Neural cell (in vitro differentiated cells): ENCODE measurements around the gene APOBEC2. TPM values are rescaled to one million over a fixed set of nuclear protein-coding genes. Genes with fewer than 3 reads are reported as not detected.

Experiments used
- H2AFZ ChIP-seq: fragments of 200-600, 300-800 bp; sonication (generic), shearing (Covaris generic); 2 replicates; pipeline ENCODE4 v1.6.0; 2014; ENCODE audit warnings: low read depth, mild to moderate bottlenecking, antibody characterized with exemption, low read length, moderate library complexity
- H3F3A ChIP-seq: fragments of 200-600 bp; shearing (Covaris generic); 2 replicates; pipeline ENCODE4 v1.6.1; 2016; ENCODE audit warnings: mild to moderate bottlenecking, moderate library complexity, mixed read lengths, antibody characterized with exemption, low read length; ENCODE audit not compliant: insufficient read depth, poor library complexity, severe bottlenecking
- H3K27ac ChIP-seq: fragments of 200-600, 300-800 bp; sonication (generic), shearing (Covaris generic); 2 replicates; pipeline ENCODE4 v1.5.1; 2014; ENCODE audit warnings: mild to moderate bottlenecking, low read length, moderate library complexity
- H3K27me3 ChIP-seq: fragments of 300-800, 200-600 bp; sonication (generic), shearing (Covaris generic); 2 replicates; pipeline ENCODE4 v1.6.0; 2014; ENCODE audit warnings: mild to moderate bottlenecking, low read depth, low read length, moderate library complexity; ENCODE audit not compliant: insufficient read depth
- H3K36me3 ChIP-seq: fragments of 300-800, 200-600 bp; sonication (generic), shearing (Covaris generic); 2 replicates; pipeline ENCODE4 v1.5.1; 2014; ENCODE audit warnings: mild to moderate bottlenecking, antibody characterized with exemption, low read length, moderate library complexity; ENCODE audit not compliant: insufficient read depth
- H3K4me2 ChIP-seq: fragments of 300-800, 200-600 bp; sonication (generic), shearing (Covaris generic); 2 replicates; pipeline ENCODE4 v1.6.0; 2014; ENCODE audit warnings: mild to moderate bottlenecking, low read length
- H3K4me3 ChIP-seq: fragments of 300-800, 200-600 bp; sonication (generic), shearing (Covaris generic); 2 replicates; pipeline ENCODE4 v1.5.1; 2014; ENCODE audit warnings: mild to moderate bottlenecking, low read length, moderate library complexity
- H3K79me2 ChIP-seq: fragments of 200-600 bp; shearing (Covaris generic); replicated peaks from 2 replicates; pipeline ENCODE4 v1.6.0; 2014; ENCODE audit warnings: mild to moderate bottlenecking, low read length, moderate library complexity; ENCODE audit not compliant: insufficient read depth
- H3K9ac ChIP-seq: fragments of 300-800, 200-600 bp; sonication (generic), shearing (Covaris generic); 2 replicates; pipeline ENCODE4 v1.6.1; 2016; ENCODE audit warnings: mild to moderate bottlenecking, low read length, mixed read lengths
- H3K9me2 ChIP-seq: fragments of 200-600 bp; shearing (Covaris generic); 2 replicates; pipeline ENCODE4 v1.6.1; 2016; ENCODE audit warnings: mild to moderate bottlenecking, low read length, mixed read lengths; ENCODE audit not compliant: insufficient read depth
- H3K9me3 ChIP-seq: fragments of 200-600, 300-800 bp; sonication (generic), shearing (Covaris generic); 2 replicates; pipeline ENCODE4 v1.6.1; 2016; ENCODE audit warnings: mild to moderate bottlenecking, mixed run types, low read length, moderate library complexity, mixed read lengths
- H4K20me1 ChIP-seq: fragments of 200-600 bp; shearing (Covaris generic); 2 replicates; pipeline ENCODE4 v1.6.1; 2016; ENCODE audit warnings: mild to moderate bottlenecking, mixed run types; ENCODE audit not compliant: insufficient read depth
- CTCF ChIP-seq: fragments of 450-650 bp; IDR thresholded peaks from 2 replicates; pipeline ENCODE4 v1.5.1; 2014; ENCODE audit warnings: antibody characterized with exemption, mild to moderate bottlenecking, moderate library complexity; ENCODE audit not compliant: poor library complexity, severe bottlenecking
- EP300 ChIP-seq: fragments of 450-650 bp; conservative IDR thresholded peaks from 2 replicates; pipeline ENCODE4 v1.6.1; 2014; ENCODE audit warnings: antibody characterized with exemption, mild to moderate bottlenecking, moderate library complexity; ENCODE audit not compliant: poor library complexity, severe bottlenecking
- EZH2 ChIP-seq: fragments of 200-600, 300-800 bp; shearing (Covaris generic), sonication (generic); IDR thresholded peaks from 2 replicates; pipeline ENCODE4 v1.6.1; 2014; ENCODE audit warnings: antibody characterized with exemption, low read length, borderline replicate concordance, mild to moderate bottlenecking; ENCODE audit not compliant: insufficient read depth, poor library complexity, severe bottlenecking
- MXI1 ChIP-seq: fragments of 450-650 bp; conservative IDR thresholded peaks from 2 replicates; pipeline ENCODE4 v1.6.1; 2014; ENCODE audit warnings: antibody characterized with exemption, mild to moderate bottlenecking; ENCODE audit not compliant: poor library complexity, severe bottlenecking
- POLR2AphosphoS5 ChIP-seq: IDR thresholded peaks from 2 replicates; pipeline ENCODE4 v1.6.1; 2012
- RAD21 ChIP-seq: fragments of 450-650 bp; conservative IDR thresholded peaks from 2 replicates; pipeline ENCODE4 v1.6.1; 2014; ENCODE audit warnings: antibody characterized with exemption, mild to moderate bottlenecking, moderate library complexity
- REST ChIP-seq: IDR thresholded peaks from 2 replicates; pipeline ENCODE4 v1.6.1; 2012; ENCODE audit warnings: borderline replicate concordance
- SMC3 ChIP-seq: fragments of 450-650 bp; conservative IDR thresholded peaks from 2 replicates; pipeline ENCODE4 v1.6.1; 2014; ENCODE audit warnings: antibody characterized with exemption, mild to moderate bottlenecking, moderate library complexity; ENCODE audit not compliant: poor library complexity
- TAF1 ChIP-seq: IDR thresholded peaks from 2 replicates; pipeline ENCODE4 v1.6.1; 2012; ENCODE audit warnings: low read depth
- polyA plus RNA-seq: library from polyadenylated mRNA; depleted of rRNA; stranded (reverse); fragments of >200 nt; gene quantifications from 2 replicates; pipeline ENCODE4 v1.2.3, GENCODE V29; 2014

Gene APOBEC2
- polyA plus RNA-seq, 1 donor from 2014 or later = not detected

- peaks cover 11% of the 10 kb centered on the region for H3K27me3 ChIP-seq
- H4K20me1 ChIP-seq = no peaks in the 10 kb centered on the region
- no peak overlapping the region for H3K4me3 ChIP-seq
- H3K27ac ChIP-seq = no peak overlapping the region
- no peaks in the 10 kb centered on the region for H3K79me2 ChIP-seq
- H3K9ac ChIP-seq = no peak overlapping the region
- H3F3A ChIP-seq = no peaks in the 10 kb centered on the region
- no peaks in the 10 kb centered on the region for H3K9me3 ChIP-seq
- H2AFZ ChIP-seq = no peak overlapping the region
- no peaks in the 10 kb centered on the region for H3K9me2 ChIP-seq
- TF ChIP-seq REST = no peak
- no peak for TF ChIP-seq EP300
- no peak for TF ChIP-seq SMC3
- TF ChIP-seq EZH2 = no peak
- TF ChIP-seq MXI1 = no peak
- TF ChIP-seq RAD21 = no peak
- TF ChIP-seq CTCF = no peak
- TF ChIP-seq POLR2AphosphoS5 = no peak
- TF ChIP-seq TAF1 = no peak
- no peak overlapping the region for H3K4me2 ChIP-seq
- no peaks in the 10 kb centered on the region for H3K36me3 ChIP-seq
Observed at GRCh38 chr6:41025966-41026530, 27.0 kb upstream of the APOBEC2 start.

DNA sequence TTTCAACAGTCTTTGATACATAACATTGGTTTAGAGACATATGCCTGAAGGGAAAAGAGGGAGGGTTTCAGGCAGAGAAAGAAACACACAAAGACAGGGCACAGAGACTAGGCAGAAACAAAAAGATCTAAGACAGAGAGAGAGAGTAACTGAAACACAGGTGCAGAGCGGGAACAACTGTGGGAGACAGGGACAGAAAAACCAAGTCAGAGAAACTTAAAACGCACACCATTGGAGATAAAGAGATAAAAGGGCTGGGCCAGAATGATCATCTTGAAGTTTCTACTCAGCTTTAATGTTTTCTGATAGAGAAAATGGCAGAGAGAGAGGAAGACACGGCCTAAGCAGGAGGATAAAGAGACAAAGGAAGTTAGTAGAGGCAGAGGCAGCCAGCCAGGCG lies 25.8 kb upstream of the APOBEC2 start:
- H3K9me3 ChIP-seq = no peaks in the 10 kb centered on the region
- no peaks in the 10 kb centered on the region for H3F3A ChIP-seq
- no peak overlapping the region for H3K9ac ChIP-seq
- no peaks in the 10 kb centered on the region for H3K79me2 ChIP-seq
- no peaks in the 10 kb centered on the region for H3K36me3 ChIP-seq
- no peak overlapping the region for H3K4me3 ChIP-seq
- no peaks in the 10 kb centered on the region for H4K20me1 ChIP-seq
- H2AFZ ChIP-seq = no peak overlapping the region
- H3K4me2 ChIP-seq = no peak overlapping the region
- H3K9me2 ChIP-seq = no peaks in the 10 kb centered on the region
- peaks cover 11% of the 10 kb centered on the region for H3K27me3 ChIP-seq
- no peak overlapping the region for H3K27ac ChIP-seq
- TF ChIP-seq CTCF = no peak
- TF ChIP-seq TAF1 = no peak
- no peak for TF ChIP-seq POLR2AphosphoS5
- no peak for TF ChIP-seq EZH2
- TF ChIP-seq MXI1 = no peak
- TF ChIP-seq RAD21 = no peak
- TF ChIP-seq REST = no peak
- TF ChIP-seq EP300 = no peak
- no peak for TF ChIP-seq SMC3
